ENCODE data around the gene MAZ. TPM values are rescaled to one million over a fixed set of nuclear protein-coding genes. Genes with fewer than 3 reads are reported as not detected.

The MAZ gene
- total and polyA plus RNA-seq, 7 donors = 94.9 to 193 (median 131) TPM

- Histone ChIP-seq H3K36me3 (ENCODE audit: insufficient read depth in 1 of 2, low read depth in 1 of 2) (peaks cover 0 to 26% of the 10 kb centered on the region in 2 donors), H3K4me3 (peak within 1 kb of the TSS; percentile 69), H3K27me3 (ENCODE audit: insufficient read depth in 3 of 3, low read length in 2 of 3) (no peaks in the 10 kb centered on the region), H3K4me1 (peaks cover 48% of the 10 kb centered on the region), H3K9me3 (no peaks in the 10 kb centered on the region), H3K27ac (peak within 1 kb of the TSS; percentile 80)
- ATAC-seq (peak; percentile 29 to 45 (median 34)), DNase-seq (peak; percentile 68 to 73)
- no peak for TF ChIP-seq CTCF (IDR thresholded peaks at IDR 0.05)
- intact Hi-C loops (cut with DNase I) = no loop called here
- WGBS, 3 donors = 0 to 1% (median 0%) methylated on average over 4 of the region's 4 CpGs
Measured at GRCh38 chr16:29820271-29820701, 14.0 kb downstream of the MAZ start, which contains the start of gene MVP. Gene MVP, plus strand, starts transcription at chr16:29820462. Its CDS starts 10,088 bp downstream, at chr16:29830550.

GRCh38 chr16:29820730-29821642, 14.7 kb downstream of the MAZ start:
- peak overlapping the region; percentile 80 for H3K27ac ChIP-seq
- no peaks in the 10 kb centered on the region for H3K27me3 ChIP-seq (ENCODE audit: insufficient read depth in 3 of 3, low read length in 2 of 3)
- no peak for TF ChIP-seq CTCF (IDR thresholded peaks at IDR 0.05)
- peak overlapping the region; percentile 69 for H3K4me3 ChIP-seq
- H3K9me3 ChIP-seq = no peaks in the 10 kb centered on the region
- 23 to 25% (median 24%) methylated on average over 10 to 11 of the region's 11 CpGs for WGBS, 3 donors
- H3K36me3 ChIP-seq (ENCODE audit: insufficient read depth in 1 of 2, low read depth in 1 of 2) = peaks cover 0 to 26% of the 10 kb centered on the region in 2 donors
- intact Hi-C loops (cut with DNase I) = no loop called here
- DNase-seq (peak in 1 of 2 donors; percentile 76), ATAC-seq (peak; percentile 32 to 59 (median 40))
- H3K4me1 ChIP-seq = peaks cover 50% of the 10 kb centered on the region

- Histone ChIP-seq H3K27ac (peak overlapping the region; percentile 80), H3K4me1 (peaks cover 50% of the 10 kb centered on the region), H3K9me3 (no peaks in the 10 kb centered on the region), H3K27me3 (ENCODE audit: insufficient read depth in 3 of 3, low read length in 2 of 3) (no peaks in the 10 kb centered on the region), H3K4me3 (peak overlapping the region; percentile 69), H3K36me3 (ENCODE audit: insufficient read depth in 1 of 2, low read depth in 1 of 2) (peaks cover 0 to 26% of the 10 kb centered on the region in 2 donors)
- TF ChIP-seq CTCF (IDR thresholded peaks at IDR 0.05) = no peak
- DNase-seq (no peak), ATAC-seq (peak; percentile 40 to 62 (median 52))
- intact Hi-C loops (cut with DNase I) = no loop called here
- 55 to 58% (median 57%) methylated on average over 7 of the region's 7 CpGs for WGBS, 3 donors
Measured at GRCh38 chr16:29821643-29822115, 15.3 kb downstream of the MAZ start.

- WGBS, 3 donors = 57 to 67% (median 59%) methylated on average over 7 of the region's 7 CpGs
- H3K27ac ChIP-seq = peak overlapping the region; percentile 46
- peak overlapping the region; percentile 24 for H3K4me3 ChIP-seq
- no peaks in the 10 kb centered on the region for H3K27me3 ChIP-seq (ENCODE audit: insufficient read depth in 3 of 3, low read length in 2 of 3)
- H3K4me1 ChIP-seq = peaks cover 39% of the 10 kb centered on the region
- peak in 1 of 4 donors; percentile 11 for ATAC-seq
- H3K36me3 ChIP-seq (ENCODE audit: insufficient read depth in 1 of 2, low read depth in 1 of 2) = peaks cover 0 to 4% of the 10 kb centered on the region in 2 donors
- intact Hi-C loops (cut with DNase I) = no loop called here
- no peak for DNase-seq
- H3K9me3 ChIP-seq = no peaks in the 10 kb centered on the region
- TF ChIP-seq CTCF (IDR thresholded peaks at IDR 0.05) = no peak
Measured at GRCh38 chr16:29824589-29825144, 18.3 kb downstream of the MAZ start.
